ENCODE data around the gene MAP7.
A peak's percentile ranks its signal among the peaks of the same experiment; 100 is the strongest.
"Not testable (repeated sequence)": the region's sequence is repeated elsewhere in the genome, so short reads cannot be mapped to it uniquely, and the experiment has no call there.

MAP7 gene

DNA sequence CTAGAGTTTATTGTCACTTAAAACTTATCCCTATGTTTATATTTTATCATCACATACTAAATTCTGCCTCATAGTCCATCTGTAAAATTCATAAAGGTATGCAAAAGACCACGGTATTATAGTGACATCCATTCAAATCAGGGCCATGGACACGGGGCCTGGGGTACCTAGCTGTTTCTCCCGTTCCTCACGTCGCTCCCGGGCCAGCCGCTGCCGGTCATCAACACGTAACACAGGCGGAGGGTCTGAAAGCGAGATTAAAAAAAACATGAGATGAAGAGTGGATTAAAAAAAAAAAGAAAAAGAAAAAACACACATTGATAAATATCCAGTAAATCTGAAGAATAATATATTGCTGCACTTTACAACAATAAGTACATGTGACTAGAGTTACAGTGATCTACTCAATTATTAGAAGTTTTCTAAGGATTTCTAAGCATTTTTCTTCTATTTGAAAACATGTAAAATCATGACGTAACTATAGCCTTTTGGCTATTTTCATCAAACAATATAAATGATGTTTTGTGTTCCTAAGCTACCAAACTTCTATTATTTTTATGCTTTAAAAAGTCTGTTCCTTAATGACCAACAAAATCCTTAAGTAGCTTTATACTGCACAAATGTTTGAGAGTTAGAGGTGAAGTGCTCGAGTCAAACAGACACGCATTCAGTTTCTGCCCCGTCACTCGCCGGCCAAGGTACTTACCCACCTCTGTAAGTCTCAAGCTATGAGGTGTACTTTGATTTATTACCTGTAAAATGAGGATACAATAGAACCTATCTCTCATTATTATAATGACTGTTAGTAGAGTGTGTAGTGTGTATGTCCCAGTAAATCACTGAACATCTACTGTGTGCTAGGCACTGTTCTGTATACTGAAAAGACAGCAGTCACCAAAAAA, 138.5 kb downstream of the MAP7 start:
- no peak for DNase-seq

DNA sequence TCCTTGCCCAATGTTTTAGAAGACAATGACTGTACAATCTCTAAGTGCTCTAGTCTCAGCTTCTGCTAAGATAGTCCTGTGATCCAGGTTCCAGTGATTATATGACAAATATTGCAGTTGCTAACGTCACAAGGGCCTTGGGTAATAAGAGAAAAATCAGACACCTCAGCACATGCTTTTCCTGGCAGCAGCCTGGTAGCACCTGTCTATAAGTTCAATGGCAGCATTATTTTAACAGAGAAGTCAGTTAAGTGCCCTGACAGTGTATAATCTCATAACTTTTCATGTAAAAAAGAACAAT, 139.2 kb downstream of the MAP7 start:
- no peak for DNase-seq

DNA sequence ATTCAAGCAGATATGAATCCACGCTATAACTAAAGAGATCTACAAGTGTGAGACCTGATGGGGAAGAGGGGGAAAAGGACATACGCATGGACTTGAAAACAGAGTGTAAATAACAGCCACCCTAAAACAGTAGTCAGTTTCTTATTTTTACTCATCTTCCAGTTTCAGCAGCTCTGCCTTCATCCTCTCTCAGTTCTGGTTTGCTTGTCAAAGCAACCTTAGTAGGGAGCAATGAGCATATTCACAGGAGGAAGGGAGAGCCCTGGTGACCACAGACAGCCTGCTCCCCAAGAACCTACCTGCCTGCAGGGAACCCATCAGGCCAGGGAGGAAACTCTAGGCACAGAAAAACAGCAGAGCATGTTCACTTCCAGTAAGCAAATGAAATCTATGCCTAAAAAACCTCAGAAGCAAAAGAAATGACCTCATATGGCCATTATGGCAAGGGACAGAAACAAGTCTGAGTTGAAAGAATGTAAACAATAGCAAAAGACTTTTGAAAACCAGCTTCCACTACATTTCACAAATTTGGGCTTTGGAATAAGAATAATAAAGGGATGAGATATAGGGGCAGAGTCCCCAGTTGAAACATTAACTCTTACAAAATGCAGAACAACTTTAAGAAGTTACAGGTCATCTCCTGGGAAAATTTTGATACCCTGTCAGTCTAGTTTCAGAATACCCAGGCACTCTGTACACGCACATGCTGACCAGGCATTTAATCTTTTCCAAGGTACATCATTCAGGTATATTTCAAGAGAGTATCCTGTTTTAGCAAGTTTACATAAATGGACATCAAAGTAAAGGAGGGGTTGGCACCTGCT, 139.8 kb downstream of the MAP7 start:
- DNase-seq = peak; percentile 55

DNA sequence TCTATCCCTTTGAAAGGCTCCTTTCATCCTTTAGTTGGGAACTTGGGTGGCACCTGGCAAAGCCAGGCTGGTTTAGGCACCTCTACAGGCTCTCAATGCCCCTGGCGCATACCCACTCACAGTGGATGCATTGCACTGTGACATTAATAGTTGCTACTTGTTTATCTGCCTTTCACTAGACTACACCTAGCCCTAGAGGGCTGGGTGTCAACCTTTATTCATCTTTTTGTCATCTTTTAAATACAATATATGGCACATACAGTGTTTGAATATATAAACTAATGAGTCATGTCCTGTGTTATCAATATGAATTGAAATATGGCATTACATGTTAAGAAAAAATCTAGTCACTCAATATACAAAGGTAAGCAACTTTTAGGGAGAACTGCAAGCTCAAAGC, 140.6 kb downstream of the MAP7 start:
- no peak for DNase-seq

DNA sequence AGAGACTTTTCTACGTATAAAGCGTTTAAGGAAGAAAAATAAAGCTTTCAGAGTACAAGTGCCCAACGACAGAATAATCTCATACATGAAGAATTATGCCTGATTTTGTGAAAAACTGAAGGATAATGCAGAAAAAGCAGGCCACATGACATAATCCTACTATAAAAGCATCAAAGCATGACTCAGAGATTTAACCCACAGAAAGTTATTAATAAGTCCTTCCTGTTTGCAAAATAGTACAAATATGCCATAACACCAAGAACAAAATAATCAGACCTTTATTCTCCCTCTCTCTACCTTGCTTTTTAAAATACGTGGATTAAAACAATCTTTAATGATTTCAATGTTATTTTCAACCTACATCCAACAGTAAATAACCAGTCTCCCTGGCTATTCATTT, 142.0 kb downstream of the MAP7 start:
- DNase-seq = no peak

DNA sequence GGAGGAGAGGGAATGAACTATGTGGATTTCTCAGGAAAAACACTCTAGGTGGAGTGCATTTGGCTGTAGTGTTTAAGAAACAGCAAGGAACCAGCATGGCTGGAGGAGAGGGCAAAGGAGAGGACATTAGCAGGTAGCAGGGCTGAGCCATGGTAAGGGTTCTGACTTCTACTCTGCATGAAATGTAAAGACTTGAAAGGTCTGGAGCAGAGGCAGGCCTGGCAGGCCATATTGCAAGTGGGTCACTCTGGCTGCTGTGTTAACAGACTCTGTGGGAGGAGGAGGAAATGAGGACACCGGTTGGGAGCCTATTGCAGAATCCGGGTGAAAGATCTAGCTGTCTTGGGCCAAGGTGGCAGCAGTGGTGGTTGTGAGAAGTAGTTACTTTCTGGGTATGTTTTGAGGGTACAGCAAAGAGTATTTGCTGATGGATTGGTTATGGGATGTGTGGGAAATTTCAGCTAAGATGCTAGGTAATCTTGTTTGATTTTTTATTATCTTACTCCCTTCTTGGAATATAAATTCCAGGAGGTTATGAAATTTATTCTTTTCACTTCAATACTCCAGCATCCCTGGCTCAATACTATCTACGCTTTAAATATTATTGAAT, 144.7 kb downstream of the MAP7 start:
- DNase-seq = no peak

DNA sequence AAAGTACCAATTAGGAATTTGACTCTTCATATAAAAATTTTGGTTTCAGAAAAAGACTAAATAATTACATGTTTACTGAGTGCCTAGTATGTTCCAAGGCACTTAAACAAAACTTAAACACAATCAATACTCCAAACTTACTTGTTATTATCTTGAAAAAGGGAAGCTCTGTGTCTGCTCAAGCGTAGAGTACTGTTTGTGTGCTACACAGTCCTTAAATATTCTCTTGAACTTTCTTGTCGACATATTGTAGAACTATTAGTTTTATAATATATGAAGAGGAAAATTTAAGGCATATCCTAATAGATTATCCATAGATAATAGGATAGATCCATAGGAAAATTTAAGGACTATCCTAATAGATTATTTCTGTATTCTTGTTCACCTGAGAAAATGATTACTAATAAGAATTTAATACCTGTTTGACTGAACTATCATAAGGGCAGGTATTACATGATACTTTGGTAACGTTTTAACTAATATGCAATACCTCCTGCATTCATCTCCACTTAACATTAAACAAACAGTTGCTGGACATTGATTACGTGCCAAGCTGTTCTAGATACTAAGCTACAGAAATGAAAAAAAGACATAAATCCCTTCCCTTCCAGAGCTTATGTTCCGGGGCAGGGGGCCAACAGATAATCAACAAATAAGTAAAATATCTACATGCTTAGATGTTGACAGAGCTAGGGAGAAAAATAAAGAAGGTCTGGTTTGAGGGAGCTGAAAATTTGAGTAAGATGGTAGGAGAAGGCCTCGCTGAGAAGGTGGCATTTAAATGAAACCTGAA, 145.4 kb downstream of the MAP7 start:
- DNase-seq = no peak

DNA sequence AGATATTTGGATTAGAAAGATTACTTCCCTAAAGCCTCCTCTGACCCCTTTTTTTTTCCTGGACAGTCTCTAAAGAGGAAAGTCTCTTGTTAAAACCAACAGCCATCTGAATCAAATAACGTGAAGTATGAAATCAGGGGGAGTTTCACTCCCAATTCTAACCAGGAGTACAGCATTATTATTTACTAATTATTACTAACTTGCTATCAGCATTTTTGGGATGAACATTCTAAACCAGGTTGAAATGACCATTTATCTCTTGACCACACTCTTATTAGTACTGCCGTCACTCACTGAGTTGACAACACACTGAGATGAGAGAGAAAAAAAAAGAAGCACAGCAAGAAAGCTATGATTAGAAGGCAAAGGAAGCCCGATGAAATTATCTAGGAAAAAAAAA, 146.2 kb downstream of the MAP7 start:
- DNase-seq = no peak

DNA sequence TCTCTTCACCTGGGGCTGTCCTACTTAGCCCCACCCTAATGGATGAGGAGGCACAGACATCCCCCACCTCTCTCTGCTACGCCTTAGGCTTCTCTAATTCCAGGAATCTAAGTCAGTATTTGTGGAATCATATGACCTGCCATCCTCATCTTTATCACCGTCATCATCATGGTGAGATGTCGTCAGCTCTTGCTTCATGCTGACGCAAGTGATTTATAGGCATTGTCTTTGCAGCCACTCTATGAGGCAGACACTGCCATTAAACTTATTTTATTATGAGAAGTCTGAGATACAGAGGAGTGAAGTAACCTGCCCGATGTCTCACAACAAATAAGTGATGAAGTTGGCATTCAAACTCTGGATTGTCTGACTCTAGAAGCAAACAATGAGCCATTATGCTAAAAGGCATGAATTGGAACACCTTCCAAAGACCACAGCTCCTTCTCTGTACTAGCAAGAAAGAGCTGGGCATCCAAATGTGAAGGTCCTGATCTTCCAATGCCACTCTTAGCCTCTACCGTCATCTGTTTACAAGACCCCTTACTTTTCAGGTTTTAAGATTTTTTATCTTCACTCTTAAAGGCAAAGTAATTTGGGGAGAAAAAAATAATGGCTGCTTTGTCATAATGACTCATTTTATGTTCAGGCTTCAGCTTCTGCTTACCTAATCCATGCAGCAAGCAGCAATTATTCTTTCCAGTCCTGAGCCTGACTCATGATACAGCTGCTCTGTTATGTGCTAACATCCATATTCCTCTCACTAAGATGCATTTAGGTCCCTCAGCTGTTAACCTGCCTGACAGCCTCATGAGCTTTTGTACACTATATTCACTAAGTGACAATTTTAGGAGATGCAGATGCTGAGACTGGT, 146.9 kb downstream of the MAP7 start:
- DNase-seq = no peak

DNA sequence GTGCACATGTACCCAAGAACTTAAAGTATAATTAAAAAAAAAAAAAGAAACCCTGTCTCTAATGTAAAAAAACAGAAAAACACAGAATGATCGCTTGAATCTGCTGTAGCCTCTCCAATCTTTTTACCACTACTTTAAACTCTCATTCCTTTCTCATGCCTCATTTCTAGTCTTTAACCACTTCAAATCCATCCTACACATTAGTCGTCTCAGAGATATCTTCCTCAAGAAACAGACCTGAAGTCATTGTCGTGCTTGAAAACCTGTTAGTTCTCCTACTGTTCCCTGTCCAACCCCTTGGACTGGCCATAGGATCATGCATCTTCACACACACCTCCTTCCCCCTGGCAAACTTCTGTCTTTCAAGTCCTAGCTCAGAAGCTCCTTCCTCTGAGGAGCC, 148.5 kb downstream of the MAP7 start:
- DNase-seq = no peak

DNA sequence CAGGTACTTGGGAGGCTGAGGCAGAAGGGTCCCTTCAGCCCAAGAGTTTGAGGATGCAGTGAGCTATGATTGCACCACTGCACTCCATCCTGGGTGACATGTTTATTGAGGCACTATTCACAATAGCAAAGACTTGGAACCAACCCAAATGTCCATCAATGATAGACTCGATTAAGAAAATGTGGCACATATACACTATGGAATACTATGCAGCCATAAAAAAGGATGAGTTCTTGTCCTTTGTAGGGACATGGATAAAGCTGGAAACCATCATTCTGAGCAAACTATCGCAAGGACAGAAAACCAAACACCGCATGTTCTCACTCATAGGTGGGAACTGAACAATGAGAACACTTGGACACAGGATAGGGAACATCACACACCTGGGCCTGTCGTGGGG, 149.0 kb downstream of the MAP7 start:
- DNase-seq = not testable (repeated sequence)

DNA sequence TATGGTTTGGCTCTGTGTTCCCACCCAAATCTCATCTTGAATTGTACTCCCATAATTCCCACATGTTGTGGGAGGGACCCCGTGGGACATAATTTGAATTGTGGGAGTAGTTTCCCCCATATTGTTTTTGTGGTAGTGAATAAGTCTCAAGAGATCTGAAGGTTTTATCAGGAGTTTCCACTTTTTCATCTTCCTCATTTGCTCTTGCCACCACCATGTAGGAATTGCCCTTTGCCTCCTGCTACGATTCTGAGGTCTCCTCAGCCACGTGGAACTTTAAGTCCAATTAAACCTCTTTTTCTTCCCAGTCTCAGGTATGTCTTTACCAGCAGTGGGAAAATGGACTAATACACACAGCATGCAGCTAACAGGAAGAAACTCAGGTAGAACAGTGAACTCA, 151.8 kb downstream of the MAP7 start:
- no peak for DNase-seq

DNA sequence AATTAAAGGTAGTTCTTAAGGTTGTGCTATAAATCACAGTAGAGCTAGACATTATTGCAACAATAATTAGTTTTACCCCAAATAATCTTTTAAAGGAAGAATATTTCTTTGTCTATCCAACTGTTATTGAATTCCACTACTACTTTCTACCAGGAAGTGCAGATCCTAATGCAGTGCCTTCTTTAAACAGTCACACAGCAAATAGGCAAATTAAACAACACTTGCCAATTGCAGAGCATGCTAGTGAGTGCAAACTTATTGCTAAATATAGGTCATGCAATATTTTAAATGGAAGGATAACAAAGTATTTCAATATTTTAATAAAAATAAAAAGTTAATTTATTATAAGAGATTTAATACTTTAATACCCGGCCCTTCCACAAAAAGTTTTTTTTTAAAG, 153.3 kb downstream of the MAP7 start:
- DNase-seq = no peak

DNA sequence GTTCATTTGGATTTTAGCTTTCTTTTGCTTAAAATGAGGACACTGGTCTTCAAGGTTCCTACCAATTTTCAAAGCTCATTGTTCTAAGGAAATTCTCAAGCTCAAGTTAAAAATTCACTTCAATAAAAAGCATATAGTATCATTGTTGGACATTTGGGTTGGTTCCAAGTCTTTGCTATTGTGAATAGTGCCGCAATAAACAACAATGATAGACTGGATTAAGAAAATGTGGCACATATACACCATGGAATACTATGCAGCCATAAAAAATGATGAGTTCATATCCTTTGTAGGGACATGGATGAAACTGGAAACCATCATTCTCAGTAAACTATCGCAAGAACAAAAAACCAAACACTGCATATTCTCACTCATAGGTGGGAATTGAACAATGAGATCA, 159.3 kb downstream of the MAP7 start:
- not testable (repeated sequence) for DNase-seq

DNA sequence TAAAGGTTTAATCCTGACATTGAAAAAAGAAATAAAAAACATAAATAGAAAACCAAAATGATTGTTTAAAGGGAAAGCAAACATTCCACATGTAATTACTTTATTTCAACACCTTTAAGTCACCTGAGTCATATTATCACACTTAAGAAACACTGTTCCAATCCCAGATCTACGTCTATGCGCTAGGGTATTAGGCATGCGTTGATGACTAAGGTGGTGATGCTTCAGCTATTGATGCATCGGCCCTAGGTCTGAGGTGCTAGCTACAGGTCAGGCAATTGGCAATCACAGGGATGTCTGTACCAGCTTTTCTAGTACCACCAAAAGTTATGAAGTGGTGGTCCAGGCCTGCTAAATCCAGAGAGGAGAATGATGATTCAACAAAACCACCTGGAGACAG, 162.9 kb downstream of the MAP7 start:
- DNase-seq = no peak

DNA sequence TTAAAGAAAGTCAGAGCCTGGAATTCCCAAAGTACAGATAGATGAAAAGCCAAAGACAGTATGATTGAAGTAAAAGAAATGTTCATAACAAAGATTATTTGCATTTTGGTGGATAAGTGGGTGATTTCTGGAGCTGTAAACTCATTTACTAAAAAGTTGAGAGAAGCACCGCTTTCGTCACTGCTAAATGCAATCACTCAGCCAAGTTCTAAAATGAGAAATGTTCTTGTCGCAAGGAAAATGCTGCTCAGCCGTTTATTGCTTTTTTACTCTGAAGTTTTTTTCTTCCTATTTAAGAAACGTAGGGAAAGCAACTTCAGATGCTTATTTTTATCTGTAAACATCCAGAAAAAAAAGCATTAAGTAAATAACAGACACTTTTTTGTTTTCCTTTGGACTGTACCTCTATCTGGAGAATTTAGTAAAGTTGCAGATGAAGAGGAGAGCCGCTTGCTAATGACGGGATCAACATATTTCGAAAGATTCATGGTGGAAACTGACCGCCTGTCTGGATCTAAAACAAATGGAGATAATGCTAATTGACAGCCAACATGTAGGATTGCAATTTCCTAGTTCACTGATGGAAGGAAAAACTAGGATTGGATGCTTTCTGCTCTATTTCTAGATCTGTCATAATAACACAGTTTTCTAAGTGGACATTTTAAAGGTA, 166.8 kb downstream of the MAP7 start:
- DNase-seq = no peak

DNA sequence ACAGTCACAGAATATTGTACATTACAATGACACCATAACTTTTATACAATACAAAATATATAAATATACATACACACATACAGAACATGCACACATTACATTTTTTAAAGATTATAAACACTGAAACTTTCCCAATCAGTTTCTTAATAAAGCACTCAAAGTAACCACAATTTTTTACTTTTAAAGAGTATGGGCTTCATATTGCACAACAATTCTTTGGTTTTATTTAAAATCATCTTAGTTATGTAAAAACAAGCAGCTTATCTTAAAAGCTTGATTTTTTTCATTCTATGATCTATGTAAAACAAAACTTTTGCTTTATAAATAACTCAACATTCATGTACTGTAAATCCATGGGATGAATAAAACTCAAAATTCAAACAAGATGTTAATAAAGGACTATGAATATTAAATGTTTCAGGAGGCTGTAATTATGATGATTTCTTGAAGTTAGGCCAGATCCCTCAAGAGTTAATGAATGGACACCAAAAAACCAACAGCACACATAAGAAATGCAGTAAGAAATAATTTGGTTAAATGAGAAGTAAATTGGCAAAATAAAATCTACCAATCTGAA, 167.5 kb downstream of the MAP7 start:
- DNase-seq = no peak

DNA sequence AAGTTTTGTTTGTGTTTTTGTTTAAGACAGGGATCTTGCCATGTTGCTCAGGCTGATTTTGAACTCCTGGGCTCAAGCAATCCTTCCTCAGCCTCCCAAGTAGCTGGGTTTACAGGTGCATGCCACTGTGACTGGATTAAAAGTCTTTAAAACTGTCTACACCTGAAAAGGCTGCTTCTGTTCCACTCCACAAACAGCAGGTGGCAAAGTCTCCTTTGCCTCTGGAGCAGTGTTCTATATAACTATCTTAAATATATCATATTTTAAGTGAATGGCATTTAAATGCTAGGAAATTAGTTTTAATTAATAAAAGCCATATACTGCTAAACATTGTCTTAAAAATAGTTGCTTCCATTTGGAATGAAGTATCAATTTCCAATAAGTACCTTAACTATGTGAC, 171.3 kb downstream of the MAP7 start:
- no peak for DNase-seq

DNA sequence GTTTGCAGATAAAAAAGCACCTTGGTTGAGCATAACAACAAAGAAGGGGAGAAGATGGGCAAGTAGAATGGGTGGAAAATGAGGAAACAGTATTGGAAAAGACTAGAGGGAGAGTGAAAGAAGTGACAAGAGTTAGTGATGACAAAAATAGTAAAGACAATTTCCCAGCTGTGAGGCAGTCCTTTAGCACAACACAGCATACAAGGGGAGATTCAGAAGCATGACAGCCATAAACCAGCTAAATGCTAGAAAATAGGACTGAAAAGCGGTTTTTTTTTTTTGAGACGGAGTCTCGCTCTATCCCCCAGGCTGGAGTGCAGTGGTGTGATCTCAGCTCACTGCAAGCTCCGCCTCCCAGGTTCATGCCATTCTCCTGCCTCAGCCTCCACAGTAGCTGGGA, 174.4 kb downstream of the MAP7 start:
- not testable (repeated sequence) for DNase-seq

DNA sequence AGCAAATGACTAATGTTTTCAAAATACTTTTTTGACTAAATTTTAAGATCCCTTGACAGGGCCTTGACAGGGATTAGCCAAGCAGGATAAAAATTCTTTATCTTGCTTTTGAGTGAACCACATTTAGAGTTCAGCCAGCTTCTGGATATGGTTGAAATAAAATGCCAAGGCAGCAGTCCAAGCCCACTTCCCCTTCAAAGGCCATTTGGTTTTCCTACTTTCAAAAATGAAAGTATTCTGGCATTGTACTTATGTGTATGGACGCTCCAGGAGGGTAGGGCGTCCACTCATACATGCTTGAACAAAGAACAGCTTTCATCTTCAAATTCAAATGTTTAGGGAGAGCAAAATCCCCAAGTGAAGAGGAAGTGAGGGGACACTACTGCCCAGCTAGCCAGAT, 178.3 kb downstream of the MAP7 start:
- no peak for DNase-seq

Measured in activated CD4-positive, alpha-beta T cell treated with anti-CD3 and anti-CD28 coated beads, Interleukin-2, amount 50 U/mL, for 16 hours (primary cell).